ENCODE data around the gene IBSP. TPM values are rescaled to one million over a fixed set of nuclear protein-coding genes. Genes with fewer than 3 reads are reported as not detected.
A peak's percentile ranks its signal among the peaks of the same experiment; 100 is the strongest.

Gene IBSP
- total RNA-seq (2014; rRNA removed; shearing (Covaris generic)): not detected in 2 replicates

DNA sequence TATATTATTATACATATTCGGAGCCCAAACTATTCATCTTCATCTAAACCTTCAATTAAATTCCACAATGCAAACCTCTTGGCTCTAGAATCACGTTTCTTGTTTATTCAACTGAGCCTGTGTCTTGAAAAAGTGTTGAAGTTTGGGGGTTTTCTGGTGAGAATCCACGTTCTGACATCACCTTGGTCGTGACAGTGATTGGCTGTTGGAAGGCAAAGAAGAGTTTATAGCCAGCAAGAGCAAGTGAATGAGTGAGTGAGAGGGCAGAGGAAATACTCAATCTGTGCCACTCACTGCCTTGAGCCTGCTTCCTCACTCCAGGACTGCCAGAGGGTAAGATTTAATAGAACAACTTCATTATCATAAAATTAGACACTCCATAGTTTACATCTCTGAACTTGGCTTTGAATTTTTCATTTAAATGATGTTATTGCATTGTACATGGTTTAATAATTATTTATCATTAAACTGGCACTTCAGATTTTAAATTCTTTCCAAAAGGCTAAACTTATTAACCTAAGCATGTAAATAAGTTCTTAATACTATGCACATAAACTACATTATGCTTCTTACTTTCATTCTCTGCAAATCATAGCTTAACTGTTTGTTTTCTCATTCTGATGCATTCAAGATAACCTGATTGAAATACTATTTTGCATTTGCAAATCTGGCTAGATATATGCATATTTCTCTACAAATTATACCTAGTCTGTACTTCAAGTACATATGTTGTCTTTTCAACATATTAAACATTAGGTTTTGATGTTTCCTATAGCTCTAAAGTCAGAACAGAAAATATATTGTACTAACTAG is at the start of gene IBSP:
TSS of gene IBSP (plus strand) at position 254 of the 813 bp plus-strand sequence. CDS start 2,808 bp downstream, outside the sequence.
- DNase-seq (ENCODE audit: low spot score): no peak

DNA sequence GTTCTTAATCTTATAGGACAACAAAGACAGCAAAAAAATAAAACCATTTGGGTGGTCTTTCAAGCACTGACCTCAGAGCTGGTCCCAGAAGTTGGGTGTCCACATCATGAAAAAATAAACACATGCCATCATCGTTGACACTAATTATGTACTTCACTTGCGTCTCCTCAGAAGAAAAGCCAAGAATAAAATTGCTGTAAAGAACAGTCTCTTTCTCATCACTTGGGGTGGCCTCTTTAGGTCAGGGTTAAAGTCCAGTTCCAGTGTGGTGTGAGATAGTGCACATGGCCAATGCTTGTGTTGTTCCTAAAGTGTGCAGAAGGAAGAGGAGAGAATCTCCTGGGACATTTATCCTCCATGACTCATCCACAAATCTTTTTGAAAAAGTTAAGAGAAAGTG is 49.5 kb upstream of the IBSP start:
- no peak for DNase-seq (ENCODE audit: low spot score)

- no peak for DNase-seq (ENCODE audit: low spot score)
These were observed 41.1 kb upstream of the IBSP start for GRCh38 chr4:87758270-87758669.

DNA sequence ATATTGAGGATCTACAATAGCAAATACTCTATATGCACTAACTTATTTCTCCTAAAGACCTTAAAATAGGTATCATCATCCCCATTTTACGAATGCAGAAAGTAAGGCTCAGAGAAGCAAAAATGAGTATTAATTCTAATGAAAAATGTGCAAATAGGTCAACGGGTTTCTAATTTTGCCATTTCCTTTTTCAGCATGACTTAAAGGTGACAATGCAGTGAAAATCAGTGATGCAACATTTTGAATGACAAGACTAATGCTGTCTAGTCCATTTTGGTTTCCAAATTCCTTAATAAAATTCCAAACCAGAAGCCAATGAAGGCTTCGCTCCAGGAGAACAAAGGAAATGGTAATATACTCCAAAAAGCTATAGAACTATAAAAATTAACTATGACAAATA is 37.0 kb upstream of the IBSP start:
- DNase-seq (ENCODE audit: low spot score): no peak

- no peak for DNase-seq (ENCODE audit: low spot score)
These were observed 17.8 kb upstream of the IBSP start for GRCh38 chr4:87781569-87781968.

DNA sequence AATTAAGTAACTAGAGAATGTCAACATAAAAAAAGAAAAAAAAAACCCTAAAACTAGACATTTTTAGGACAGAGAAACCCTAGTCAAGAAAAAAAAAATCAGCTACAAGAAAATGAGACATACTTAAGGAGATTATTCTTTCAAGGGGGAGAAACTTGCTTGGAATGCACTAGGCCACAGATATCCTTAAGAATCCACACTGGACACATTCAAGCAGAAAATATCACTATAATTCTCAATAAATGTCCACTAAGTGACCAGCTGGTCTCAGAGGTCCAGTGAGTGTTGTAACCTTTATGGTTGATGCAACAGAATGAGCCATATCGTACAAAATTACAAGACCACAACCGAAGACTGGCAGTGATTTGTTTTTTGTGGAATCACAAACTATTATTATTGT is 15.6 kb upstream of the IBSP start:
- DNase-seq (ENCODE audit: low spot score): no peak

- no peak for DNase-seq (ENCODE audit: low spot score)
These were observed 13.4 kb upstream of the IBSP start for GRCh38 chr4:87785731-87786509.

GRCh38 chr4:87802858-87803257 is 3.5 kb downstream of the IBSP start:
- DNase-seq (ENCODE audit: low spot score): no peak

DNA sequence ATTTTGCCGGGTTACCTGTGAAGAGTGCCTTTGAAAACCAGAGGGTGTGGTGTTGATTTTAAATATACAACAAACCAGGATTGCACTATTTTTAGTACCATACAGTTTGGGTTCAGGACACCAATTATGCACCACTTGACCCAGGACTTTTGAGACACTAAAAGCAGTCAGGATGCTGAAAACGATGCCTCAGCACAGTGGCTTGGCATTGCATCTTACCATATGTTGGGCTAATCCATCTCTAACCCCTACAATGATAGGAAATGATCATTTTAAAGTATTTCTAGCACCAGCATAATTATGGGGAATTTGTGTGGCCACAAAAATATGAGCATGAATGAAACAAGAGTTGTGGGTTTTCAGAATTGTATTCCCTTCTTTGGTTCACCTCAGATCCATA is 4.1 kb downstream of the IBSP start:
- DNase-seq (ENCODE audit: low spot score): no peak

DNA sequence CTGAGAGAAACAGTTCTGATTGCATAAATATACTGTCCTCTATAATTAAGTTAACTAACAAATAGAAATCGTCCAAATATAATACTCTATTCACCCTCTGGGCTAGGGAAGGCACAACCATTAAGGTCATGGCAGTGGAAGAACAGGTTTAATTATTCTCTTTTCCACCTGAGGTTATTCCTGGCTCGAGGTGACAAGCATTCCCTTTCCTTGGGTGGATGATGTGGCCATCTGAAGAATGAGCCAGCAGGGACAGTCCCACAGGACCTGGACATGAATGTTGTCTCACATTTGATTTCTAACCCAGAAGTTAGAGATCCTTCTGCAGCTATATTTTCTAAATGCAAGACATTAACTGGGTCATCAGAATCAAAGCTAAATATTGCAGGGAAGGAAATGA is 5.5 kb downstream of the IBSP start:
- no peak for DNase-seq (ENCODE audit: low spot score)

- DNase-seq (ENCODE audit: low spot score): no peak
These were observed 6.6 kb downstream of the IBSP start for GRCh38 chr4:87805971-87806370.

- no peak for DNase-seq (ENCODE audit: low spot score)
These were observed 7.2 kb downstream of the IBSP start for GRCh38 chr4:87806520-87806919.

DNA sequence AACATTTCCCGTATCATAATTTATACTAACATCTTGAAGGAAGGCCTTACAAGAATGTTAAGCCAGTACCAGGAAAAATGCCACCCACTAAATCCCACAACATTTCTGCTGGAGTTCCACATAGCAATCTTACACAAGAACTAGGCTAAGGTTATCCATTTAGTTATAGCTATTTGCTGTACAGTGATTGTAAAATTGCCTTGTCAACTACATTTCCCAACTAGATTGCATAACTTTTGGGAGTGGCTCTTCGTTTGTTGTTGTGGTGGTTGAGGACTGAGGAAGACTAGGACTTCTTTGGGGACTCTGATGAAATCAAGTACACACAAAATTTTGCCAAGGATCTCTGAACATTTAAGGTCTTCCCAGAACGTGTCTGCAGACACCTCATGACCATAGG is 8.0 kb downstream of the IBSP start:
- DNase-seq (ENCODE audit: low spot score): no peak

- DNase-seq (ENCODE audit: low spot score): no peak
These were observed 12.6 kb downstream of the IBSP start for GRCh38 chr4:87811977-87812376.

DNA sequence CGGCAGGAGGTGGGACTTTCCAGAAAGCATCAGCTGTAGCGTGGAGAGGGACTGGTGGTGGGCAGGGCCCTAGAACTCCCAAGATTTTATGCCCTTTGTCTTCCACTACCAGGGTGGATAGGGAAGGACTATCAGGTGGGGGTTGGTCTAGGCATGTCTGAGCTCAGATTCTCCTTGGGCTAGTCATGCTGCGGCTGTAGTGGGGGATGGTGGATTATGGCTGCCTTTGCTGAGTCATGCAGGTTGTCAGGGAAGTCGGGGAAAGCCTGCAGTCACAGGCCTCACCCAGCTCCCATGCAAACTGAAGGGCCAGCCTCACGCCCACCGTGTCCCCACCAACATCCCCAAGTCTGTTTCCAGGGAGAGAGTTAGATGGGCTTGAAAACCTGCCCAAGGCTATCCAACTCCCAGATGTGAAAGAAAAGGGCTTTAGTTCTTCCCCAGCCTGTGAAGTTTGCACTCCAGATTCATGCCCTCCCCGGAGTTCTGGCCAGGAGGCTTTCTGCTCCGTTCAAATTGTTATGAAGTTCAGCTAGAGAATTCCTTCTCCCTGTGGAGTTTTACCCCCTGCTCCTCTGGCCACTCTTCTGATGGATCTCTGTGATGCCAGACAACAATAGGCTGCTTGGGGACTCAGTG is 20.0 kb downstream of the IBSP start:
- DNase-seq (ENCODE audit: low spot score): peak; percentile 64

GRCh38 chr4:87823200-87823599 is 23.8 kb downstream of the IBSP start:
- DNase-seq (ENCODE audit: low spot score): no peak

DNA sequence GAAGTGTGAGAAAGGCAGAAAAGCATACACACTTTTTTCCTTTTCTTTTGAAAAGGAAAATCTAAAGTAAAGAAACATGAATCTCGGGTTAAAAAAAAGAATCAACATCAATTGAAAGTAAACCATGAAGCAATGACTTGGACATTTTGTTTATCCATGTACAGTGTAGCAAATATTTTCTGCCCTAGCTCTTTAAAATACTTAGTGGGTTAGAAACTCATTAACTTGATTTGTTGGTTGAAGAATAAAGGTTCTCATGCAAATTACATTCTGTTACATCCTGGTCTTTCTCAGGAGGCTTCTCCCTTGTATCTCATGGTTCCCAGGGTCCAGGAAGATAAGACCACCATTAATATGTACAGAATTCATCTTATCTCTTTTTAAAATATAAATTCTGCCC is 24.4 kb downstream of the IBSP start:
- DNase-seq (ENCODE audit: low spot score): no peak

DNA sequence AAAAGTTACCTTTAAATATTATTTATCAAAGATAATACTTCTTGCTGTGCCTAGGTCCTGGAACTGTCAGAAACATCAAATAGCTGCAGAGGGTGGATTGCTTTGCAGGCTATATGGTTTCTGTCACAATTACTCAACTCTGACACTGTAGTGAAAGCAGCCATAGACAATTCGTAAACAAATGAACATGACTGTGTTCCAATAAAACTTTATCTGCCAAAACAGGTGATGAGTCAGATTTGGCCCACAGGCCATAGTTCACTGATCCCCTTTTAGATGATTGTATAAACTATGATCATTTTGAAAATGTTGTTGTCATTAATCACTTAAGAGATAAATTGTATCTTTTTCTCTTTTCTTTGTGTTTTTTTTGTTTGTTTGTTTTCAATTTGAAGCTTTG is 25.0 kb downstream of the IBSP start:
- no peak for DNase-seq (ENCODE audit: low spot score)

DNA sequence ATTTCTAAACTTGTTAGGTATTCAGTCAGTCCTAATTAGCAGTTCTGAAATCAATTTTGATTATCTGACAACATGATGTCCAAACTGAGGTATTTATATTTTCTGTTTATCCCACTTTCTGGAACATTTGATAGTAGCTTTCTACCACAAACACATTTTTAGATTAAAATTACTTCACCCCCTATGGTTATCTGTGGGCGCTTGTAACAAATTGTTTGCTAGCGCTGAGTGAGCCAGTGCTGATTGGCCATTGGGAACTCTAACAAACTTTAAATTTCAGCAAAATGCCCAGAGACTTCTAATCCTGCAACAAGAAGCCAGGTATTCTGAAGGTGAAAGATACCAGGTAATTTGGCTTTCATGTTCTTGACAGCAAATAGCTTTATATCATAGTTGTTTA is 33.3 kb downstream of the IBSP start, which contains the start of gene MEPE:
TSS of gene MEPE (plus strand) at position 301 of the 400 bp plus-strand sequence. CDS start 1,746 bp downstream, outside the sequence.
- DNase-seq (ENCODE audit: low spot score): no peak

- no peak for DNase-seq (ENCODE audit: low spot score)
These were observed 35.0 kb downstream of the IBSP start for GRCh38 chr4:87834401-87834800.

GRCh38 chr4:87835197-87835596 is 35.8 kb downstream of the IBSP start:
- no peak for DNase-seq (ENCODE audit: low spot score)

- no peak for DNase-seq (ENCODE audit: low spot score)
These were observed 36.4 kb downstream of the IBSP start for GRCh38 chr4:87835743-87836142.
